Left ventricle myocardium inferior (tissue), 1 donor: ENCODE data around the gene FGA. TPM values are rescaled to one million over a fixed set of nuclear protein-coding genes. Genes with fewer than 3 reads are reported as not detected.

Experiments used
- DNase-seq: peaks from one replicate; pipeline ENCODE4 v3.0.0-alpha.2; 2020
- H3K27ac ChIP-seq: fragments of 200-600 bp; replicated peaks from 2 replicates; pipeline ENCODE4 v1.8.0; 2021
- H3K27me3 ChIP-seq: fragments of 200-600 bp; 2 replicates; pipeline ENCODE4 v1.8.0; 2021; ENCODE audit warnings: low read depth
- H3K36me3 ChIP-seq: fragments of 200-600 bp; 2 replicates; pipeline ENCODE4 v1.8.0; 2021
- H3K4me1 ChIP-seq: fragments of 200-600 bp; 2 replicates; pipeline ENCODE4 v1.8.0; 2021
- H3K4me3 ChIP-seq: fragments of 200-600 bp; 2 replicates; pipeline ENCODE4 v1.8.0; 2021; ENCODE audit warnings: mild to moderate bottlenecking, moderate library complexity
- H3K9me3 ChIP-seq: fragments of 200-600 bp; replicated peaks from 2 replicates; pipeline ENCODE4 v1.8.0; 2021
- intact Hi-C: fragments of 100-400 bp; cut with micrococcal nuclease; formaldehyde crosslinking; loops from one replicate; pipeline ENCODE4 v1.11.0; 2022
- total RNA-seq: library from RNA; stranded (reverse); fragmentation: NEBNext Ultra II Directional; extraction: Animal tissue kit (Norgen Biotek cat#: 25700); gene quantifications from one replicate; pipeline ENCODE4 v1.2.1, GENCODE V29; 2021
- TF ChIP-seq, protein P1 (sequence below): fragments of 200-600 bp; IDR thresholded peaks from 2 replicates; pipeline ENCODE4 v1.8.0; 2021; ENCODE audit warnings: antibody characterized with exemption, mild to moderate bottlenecking, borderline replicate concordance
- donor health status: DM: no; HTN: yes; CAD: no; lungs with severe emphysema.

The FGA gene
- total RNA-seq, 1 donor from 2014 or later: not detected

GRCh38 chr4:154566639-154567204 is 23.8 kb downstream of the FGA start:
- H3K4me1 ChIP-seq: no peaks in the 10 kb centered on the region
- H3K27me3 ChIP-seq: peaks cover 3% of the 10 kb centered on the region
- H3K9me3 ChIP-seq: no peaks in the 10 kb centered on the region
- no peak for DNase-seq
- H3K27ac ChIP-seq: no peak overlapping the region
- H3K36me3 ChIP-seq: no peaks in the 10 kb centered on the region
- H3K4me3 ChIP-seq: no peak overlapping the region
- intact Hi-C loops: no loop called here
- TF ChIP-seq, protein P1, sequence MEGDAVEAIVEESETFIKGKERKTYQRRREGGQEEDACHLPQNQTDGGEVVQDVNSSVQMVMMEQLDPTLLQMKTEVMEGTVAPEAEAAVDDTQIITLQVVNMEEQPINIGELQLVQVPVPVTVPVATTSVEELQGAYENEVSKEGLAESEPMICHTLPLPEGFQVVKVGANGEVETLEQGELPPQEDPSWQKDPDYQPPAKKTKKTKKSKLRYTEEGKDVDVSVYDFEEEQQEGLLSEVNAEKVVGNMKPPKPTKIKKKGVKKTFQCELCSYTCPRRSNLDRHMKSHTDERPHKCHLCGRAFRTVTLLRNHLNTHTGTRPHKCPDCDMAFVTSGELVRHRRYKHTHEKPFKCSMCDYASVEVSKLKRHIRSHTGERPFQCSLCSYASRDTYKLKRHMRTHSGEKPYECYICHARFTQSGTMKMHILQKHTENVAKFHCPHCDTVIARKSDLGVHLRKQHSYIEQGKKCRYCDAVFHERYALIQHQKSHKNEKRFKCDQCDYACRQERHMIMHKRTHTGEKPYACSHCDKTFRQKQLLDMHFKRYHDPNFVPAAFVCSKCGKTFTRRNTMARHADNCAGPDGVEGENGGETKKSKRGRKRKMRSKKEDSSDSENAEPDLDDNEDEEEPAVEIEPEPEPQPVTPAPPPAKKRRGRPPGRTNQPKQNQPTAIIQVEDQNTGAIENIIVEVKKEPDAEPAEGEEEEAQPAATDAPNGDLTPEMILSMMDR: no peak

DNA sequence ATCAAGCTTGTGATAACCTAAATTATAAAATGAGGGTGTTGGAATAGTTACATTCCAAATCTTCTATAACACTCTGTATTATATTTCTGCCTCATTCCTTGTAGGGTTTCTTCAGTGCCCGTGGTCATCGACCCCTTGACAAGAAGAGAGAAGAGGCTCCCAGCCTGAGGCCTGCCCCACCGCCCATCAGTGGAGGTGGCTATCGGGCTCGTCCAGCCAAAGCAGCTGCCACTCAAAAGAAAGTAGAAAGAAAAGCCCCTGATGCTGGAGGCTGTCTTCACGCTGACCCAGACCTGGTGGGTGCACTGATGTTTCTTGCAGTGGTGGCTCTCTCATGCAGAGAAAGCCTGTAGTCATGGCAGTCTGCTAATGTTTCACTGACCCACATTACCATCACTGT is 24.8 kb downstream of the FGA start:
- Histone ChIP-seq H3K27ac (no peak overlapping the region), H3K27me3 (peaks cover 3% of the 10 kb centered on the region), H3K4me1 (no peaks in the 10 kb centered on the region), H3K9me3 (no peaks in the 10 kb centered on the region), H3K4me3 (no peak overlapping the region), H3K36me3 (no peaks in the 10 kb centered on the region)
- no peak for DNase-seq
- TF ChIP-seq, protein P1: no peak
- intact Hi-C loops: no loop called here

- no peaks in the 10 kb centered on the region for H3K4me1 ChIP-seq
- no peak overlapping the region for H3K27ac ChIP-seq
- DNase-seq: no peak
- TF ChIP-seq, protein P1: no peak
- intact Hi-C loops: no loop called here
- H3K36me3 ChIP-seq: no peaks in the 10 kb centered on the region
- H3K4me3 ChIP-seq: no peak overlapping the region
- peaks cover 3% of the 10 kb centered on the region for H3K27me3 ChIP-seq
- no peaks in the 10 kb centered on the region for H3K9me3 ChIP-seq
Measured at GRCh38 chr4:154564311-154564710, 26.2 kb downstream of the FGA start.

DNA sequence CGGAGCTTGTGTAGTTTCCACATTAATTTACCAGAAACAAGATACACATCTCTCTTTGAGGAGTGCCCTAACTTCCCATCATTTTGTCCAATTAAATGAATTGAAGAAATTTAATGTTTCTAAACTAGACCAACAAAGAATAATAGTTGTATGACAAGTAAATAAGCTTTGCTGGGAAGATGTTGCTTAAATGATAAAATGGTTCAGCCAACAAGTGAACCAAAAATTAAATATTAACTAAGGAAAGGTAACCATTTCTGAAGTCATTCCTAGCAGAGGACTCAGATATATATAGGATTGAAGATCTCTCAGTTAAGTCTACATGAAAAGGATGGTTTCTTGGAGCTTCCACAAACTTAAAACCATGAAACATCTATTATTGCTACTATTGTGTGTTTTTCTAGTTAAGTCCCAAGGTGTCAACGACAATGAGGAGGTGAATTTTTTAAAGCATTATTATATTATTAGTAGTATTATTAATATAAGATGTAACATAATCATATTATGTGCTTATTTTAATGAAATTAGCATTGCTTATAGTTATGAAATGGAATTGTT is 27.8 kb downstream of the FGA start, which contains the start of gene FGB:
FGB (plus strand) TSS at position 315 of the 558 bp plus-strand sequence; CDS start at position 323, 8 bp downstream.
- H3K27ac ChIP-seq: no peak within 1 kb of the TSS
- no peaks in the 10 kb centered on the region for H3K9me3 ChIP-seq
- TF ChIP-seq, protein P1: no peak
- no peak within 1 kb of the TSS for H3K4me3 ChIP-seq
- H3K4me1 ChIP-seq: no peaks in the 10 kb centered on the region
- DNase-seq: no peak
- intact Hi-C loops: no loop called here
- H3K27me3 ChIP-seq: peaks cover 3% of the 10 kb centered on the region
- H3K36me3 ChIP-seq: no peaks in the 10 kb centered on the region

- intact Hi-C loops: no loop called here
- Histone ChIP-seq H3K4me3 (no peak overlapping the region), H3K27ac (no peak overlapping the region), H3K36me3 (no peaks in the 10 kb centered on the region), H3K27me3 (peaks cover 3% of the 10 kb centered on the region), H3K4me1 (no peaks in the 10 kb centered on the region), H3K9me3 (no peaks in the 10 kb centered on the region)
- no peak for DNase-seq
- TF ChIP-seq, protein P1: no peak
Measured at GRCh38 chr4:154560824-154561231, 29.7 kb downstream of the FGA start.
